Endothelial cell of umbilical vein (primary cell): ENCODE measurements around the gene ARHGAP42.

Experiments
- EZH2 ChIP-seq: IDR thresholded peaks from 2 replicates; pipeline ENCODE4 v1.6.1; 2012; ENCODE audit warnings: borderline replicate concordance, low read depth, mild to moderate bottlenecking, moderate library complexity, low read length, inconsistent platforms; ENCODE audit not compliant: severe bottlenecking
- FOS ChIP-seq: IDR thresholded peaks from 2 replicates; pipeline ENCODE4 v1.6.1; 2011; ENCODE audit warnings: mild to moderate bottlenecking, low read length, moderate library complexity, borderline replicate concordance; ENCODE audit not compliant: insufficient read depth
- GATA2 ChIP-seq: IDR thresholded peaks from 2 replicates; pipeline ENCODE4 v1.7.0; 2011; ENCODE audit warnings: low read depth, mild to moderate bottlenecking, moderate library complexity, mixed read lengths, low read length; ENCODE audit not compliant: insufficient read length, insufficient read depth
- MYC ChIP-seq: IDR thresholded peaks from one replicate; pipeline ENCODE4 v1.6.1; 2011; ENCODE audit warnings: mild to moderate bottlenecking, low read depth, low read length
- POLR2A ChIP-seq: IDR thresholded peaks from 2 replicates; pipeline ENCODE4 v1.6.1; 2012; ENCODE audit warnings: low read depth, mild to moderate bottlenecking, control low read depth, low read length
- POLR2AphosphoS5 ChIP-seq: IDR thresholded peaks from 2 replicates; pipeline ENCODE4 v1.6.1; 2012; ENCODE audit warnings: low read depth, mild to moderate bottlenecking, control low read depth, low read length, moderate library complexity; ENCODE audit not compliant: insufficient read depth
- TF ChIP-seq, protein P1 (sequence below), 2 donors: IDR thresholded peaks; 1 replicate in 1 of 2; 2 replicates in 1 of 2; pipeline ENCODE4 v1.5.1; 2011; ENCODE audit warnings: low read length in 2 of 2, mild to moderate bottlenecking in 2 of 2, moderate library complexity in 2 of 2, control low read depth in 1 of 2, inconsistent platforms in 1 of 2, low read depth in 1 of 2; ENCODE audit not compliant: insufficient read depth in 1 of 2; ENCODE audit errors: extremely low read depth in 1 of 2
- TF ChIP-seq, protein P2 (sequence below): IDR thresholded peaks from 2 replicates; pipeline ENCODE4 v1.6.1; 2011; ENCODE audit not compliant: insufficient read depth, insufficient read length

DNA sequence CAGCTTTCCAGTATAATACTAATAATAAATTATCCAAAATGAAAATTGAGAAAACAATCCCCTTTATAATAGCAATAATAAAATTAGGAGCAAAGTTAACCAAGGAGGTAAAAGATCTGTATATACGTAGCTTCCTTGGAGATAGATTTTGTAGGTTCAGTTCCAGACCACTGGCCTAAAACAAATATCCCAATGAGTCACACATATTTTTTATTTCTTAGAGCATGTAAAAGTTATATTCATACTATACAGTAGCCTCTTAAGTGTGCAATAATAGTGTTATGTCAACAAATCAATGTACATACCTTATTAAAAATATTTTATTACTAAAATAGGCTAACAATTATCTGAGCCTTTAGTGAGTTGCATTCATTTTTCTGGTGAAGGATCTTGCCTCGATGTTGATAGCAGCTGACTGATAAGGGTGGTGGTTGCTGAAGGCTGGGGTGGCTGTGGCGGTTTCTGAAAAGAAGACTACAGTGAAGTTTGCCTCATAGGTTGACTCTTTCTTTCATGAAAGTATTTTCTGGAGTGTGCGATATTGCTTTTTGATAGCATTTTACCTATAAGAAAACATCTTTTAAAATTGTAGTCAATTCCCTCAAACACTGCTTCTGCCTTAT lies 178.5 kb downstream of the ARHGAP42 start:
- TF ChIP-seq, protein P1, sequence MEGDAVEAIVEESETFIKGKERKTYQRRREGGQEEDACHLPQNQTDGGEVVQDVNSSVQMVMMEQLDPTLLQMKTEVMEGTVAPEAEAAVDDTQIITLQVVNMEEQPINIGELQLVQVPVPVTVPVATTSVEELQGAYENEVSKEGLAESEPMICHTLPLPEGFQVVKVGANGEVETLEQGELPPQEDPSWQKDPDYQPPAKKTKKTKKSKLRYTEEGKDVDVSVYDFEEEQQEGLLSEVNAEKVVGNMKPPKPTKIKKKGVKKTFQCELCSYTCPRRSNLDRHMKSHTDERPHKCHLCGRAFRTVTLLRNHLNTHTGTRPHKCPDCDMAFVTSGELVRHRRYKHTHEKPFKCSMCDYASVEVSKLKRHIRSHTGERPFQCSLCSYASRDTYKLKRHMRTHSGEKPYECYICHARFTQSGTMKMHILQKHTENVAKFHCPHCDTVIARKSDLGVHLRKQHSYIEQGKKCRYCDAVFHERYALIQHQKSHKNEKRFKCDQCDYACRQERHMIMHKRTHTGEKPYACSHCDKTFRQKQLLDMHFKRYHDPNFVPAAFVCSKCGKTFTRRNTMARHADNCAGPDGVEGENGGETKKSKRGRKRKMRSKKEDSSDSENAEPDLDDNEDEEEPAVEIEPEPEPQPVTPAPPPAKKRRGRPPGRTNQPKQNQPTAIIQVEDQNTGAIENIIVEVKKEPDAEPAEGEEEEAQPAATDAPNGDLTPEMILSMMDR (IDR thresholded peaks at IDR 0.05; ENCODE audit: extremely low read depth in 1 of 2, insufficient read depth in 1 of 2, low read depth in 1 of 2, low read length in 2 of 2): no peak
- no peak for TF ChIP-seq POLR2A
- TF ChIP-seq EZH2: no peak
- TF ChIP-seq POLR2AphosphoS5: no peak
- TF ChIP-seq MYC: no peak
- TF ChIP-seq, protein P2, sequence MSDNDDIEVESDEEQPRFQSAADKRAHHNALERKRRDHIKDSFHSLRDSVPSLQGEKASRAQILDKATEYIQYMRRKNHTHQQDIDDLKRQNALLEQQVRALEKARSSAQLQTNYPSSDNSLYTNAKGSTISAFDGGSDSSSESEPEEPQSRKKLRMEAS: no peak
- TF ChIP-seq GATA2: no peak
- TF ChIP-seq FOS: no peak
